ENCODE results near the gene ARL4A.

- TF ChIP-seq CTCF (IDR thresholded peaks at IDR 0.05) (no peak), POLR2A (IDR thresholded peaks at IDR 0.05) (no peak)
These were observed 41.7 kb downstream of the ARL4A start for GRCh38 chr7:12729112-12729511.
